ENCODE results near the gene TRIM46. TPM values are rescaled to one million over a fixed set of nuclear protein-coding genes. Genes with fewer than 3 reads are reported as not detected.

The TRIM46 gene
- polyA plus RNA-seq, 2 of the 4 experiments (the other 2 are of a cell fraction): 1.1 to 2.8 TPM

DNA sequence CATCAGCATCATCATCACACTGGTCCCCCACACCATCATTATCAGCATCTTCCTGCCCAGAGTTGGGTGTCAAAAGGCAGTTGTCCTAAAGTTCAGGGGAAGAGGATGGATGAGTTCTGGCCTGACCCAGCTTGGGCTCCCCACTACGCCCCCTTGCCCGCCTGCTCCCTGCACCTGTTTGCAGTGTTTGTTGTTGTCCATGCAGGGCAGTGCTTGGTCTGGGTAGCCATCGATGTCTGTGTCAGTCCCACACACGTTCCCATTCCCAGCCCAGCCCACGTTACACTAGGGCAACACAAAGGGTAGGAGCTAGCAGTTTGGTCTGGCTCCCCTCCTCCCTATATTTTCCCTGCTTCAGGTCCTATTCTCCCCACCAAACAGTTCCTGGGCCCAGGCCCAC lies 27.3 kb downstream of the TRIM46 start:
- DNase-seq (ENCODE audit: low read depth in 1 of 2, low spot score in 1 of 2): no peak
- no peak for FAIRE-seq
- ChIA-PET POLR2A (no interaction called here), CTCF (interaction anchor here (0.7 to 11.7 kb wide), 7 partner anchors 18 to 391 kb away, joined by 3 to 102 read pairs (median 4); no protein-coding TSS in a partner anchor)
- Histone ChIP-seq H3K4me2 (no peak overlapping the region), H3K9me3 (no peaks in the 10 kb centered on the region), H3K27ac (no peak overlapping the region), H3K4me3 (no peak overlapping the region), H3K4me1 (peaks cover 4% of the 10 kb centered on the region; the same call in 2 of the 3 replicates)
- ATAC-seq: no peak
- WGBS (ENCODE audit: missing lambda C conversion rate): 87% methylated on average over 5 of the region's 5 CpGs
- TF ChIP-seq RCOR1 (IDR thresholded peaks at IDR 0.05; ENCODE audit: low read depth, low read length): no peak
- no peak for TF ChIP-seq RNF2 (IDR thresholded peaks at IDR 0.05; ENCODE audit: borderline replicate concordance, low read depth)
- no peak for TF ChIP-seq ZSCAN20 (CRISPR knock-in tag; IDR thresholded peaks at IDR 0.05)
- TF ChIP-seq GATA3 (IDR thresholded peaks at IDR 0.05; ENCODE audit: borderline replicate concordance): no peak
- TF ChIP-seq, protein P1, sequence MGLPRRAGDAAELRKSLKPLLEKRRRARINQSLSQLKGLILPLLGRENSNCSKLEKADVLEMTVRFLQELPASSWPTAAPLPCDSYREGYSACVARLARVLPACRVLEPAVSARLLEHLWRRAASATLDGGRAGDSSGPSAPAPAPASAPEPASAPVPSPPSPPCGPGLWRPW (IDR thresholded peaks at IDR 0.05): no peak
- no peak for TF ChIP-seq EHMT2 (IDR thresholded peaks at IDR 0.05; ENCODE audit: low read depth)
- no peak for TF ChIP-seq POLR2AphosphoS2 (conservative IDR thresholded peaks at IDR 0.05; ENCODE audit: low read length)
- no peak for TF ChIP-seq EHF (CRISPR knock-in tag; IDR thresholded peaks at IDR 0.05)
- TF ChIP-seq HEYL (CRISPR knock-in tag; IDR thresholded peaks at IDR 0.05): no peak

DNA sequence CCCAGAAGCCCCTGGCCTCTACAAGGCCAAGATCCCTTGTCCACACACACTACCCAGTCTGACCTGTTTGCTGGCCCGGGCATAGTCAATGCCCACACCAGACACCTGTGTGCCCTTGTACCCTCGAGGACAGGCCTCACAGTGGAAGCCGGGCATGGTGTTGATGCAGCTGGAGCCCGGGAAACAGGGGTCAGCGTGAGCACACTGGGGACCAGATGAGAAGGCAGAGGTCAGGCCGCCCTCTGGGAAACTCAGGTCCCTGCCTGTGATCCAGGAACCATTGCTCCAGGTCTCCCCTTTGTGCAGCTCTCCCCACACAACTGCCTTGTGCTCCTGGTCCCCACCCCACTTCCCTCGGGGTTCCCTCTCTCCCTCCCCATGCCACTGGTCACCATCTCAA lies 28.5 kb downstream of the TRIM46 start:
- DNase-seq (ENCODE audit: low read depth in 1 of 2, low spot score in 1 of 2) (no peak), ATAC-seq (no peak), FAIRE-seq (no peak)
- WGBS (ENCODE audit: missing lambda C conversion rate): 82% methylated on average over 7 of the region's 7 CpGs
- ChIA-PET CTCF (interaction anchor here (1.4 to 11.7 kb wide), 6 partner anchors 8 to 48 kb away, joined by 4 to 102 read pairs (median 8); partner anchors contain the start of gene KRTCAP2), POLR2A (no interaction called here)
- Histone ChIP-seq H3K4me3 (no peak overlapping the region), H3K4me2 (no peak overlapping the region), H3K27ac (no peak overlapping the region), H3K4me1 (peaks cover 3% of the 10 kb centered on the region), H3K9me3 (no peaks in the 10 kb centered on the region)
- no peak for TF ChIP-seq CHD2 (IDR thresholded peaks at IDR 0.05; ENCODE audit: low read length, partially characterized antibody)
- TF ChIP-seq ZNF302 (CRISPR knock-in tag; IDR thresholded peaks at IDR 0.05): no peak
- TF ChIP-seq, protein P2, sequence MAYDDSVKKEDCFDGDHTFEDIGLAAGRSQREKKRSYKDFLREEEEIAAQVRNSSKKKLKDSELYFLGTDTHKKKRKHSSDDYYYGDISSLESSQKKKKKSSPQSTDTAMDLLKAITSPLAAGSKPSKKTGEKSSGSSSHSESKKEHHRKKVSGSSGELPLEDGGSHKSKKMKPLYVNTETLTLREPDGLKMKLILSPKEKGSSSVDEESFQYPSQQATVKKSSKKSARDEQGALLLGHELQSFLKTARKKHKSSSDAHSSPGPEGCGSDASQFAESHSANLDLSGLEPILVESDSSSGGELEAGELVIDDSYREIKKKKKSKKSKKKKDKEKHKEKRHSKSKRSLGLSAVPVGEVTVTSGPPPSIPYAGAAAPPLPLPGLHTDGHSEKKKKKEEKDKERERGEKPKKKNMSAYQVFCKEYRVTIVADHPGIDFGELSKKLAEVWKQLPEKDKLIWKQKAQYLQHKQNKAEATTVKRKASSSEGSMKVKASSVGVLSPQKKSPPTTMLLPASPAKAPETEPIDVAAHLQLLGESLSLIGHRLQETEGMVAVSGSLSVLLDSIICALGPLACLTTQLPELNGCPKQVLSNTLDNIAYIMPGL (CRISPR knock-in tag; IDR thresholded peaks at IDR 0.05; ENCODE audit: borderline replicate concordance): no peak
- no peak for TF ChIP-seq MAZ (IDR thresholded peaks at IDR 0.05; ENCODE audit: borderline replicate concordance, low read depth, low read length)
- TF ChIP-seq HDAC2 (IDR thresholded peaks at IDR 0.05): no peak
- TF ChIP-seq NFE2L2 (conservative IDR thresholded peaks at IDR 0.05; ENCODE audit: low read length): no peak
- TF ChIP-seq TP53 (CRISPR knock-in tag; IDR thresholded peaks at IDR 0.05): no peak
- TF ChIP-seq JUNB (IDR thresholded peaks at IDR 0.05): no peak
- no peak for TF ChIP-seq NR3C1 (IDR thresholded peaks at IDR 0.05)
- TF ChIP-seq, protein P3, sequence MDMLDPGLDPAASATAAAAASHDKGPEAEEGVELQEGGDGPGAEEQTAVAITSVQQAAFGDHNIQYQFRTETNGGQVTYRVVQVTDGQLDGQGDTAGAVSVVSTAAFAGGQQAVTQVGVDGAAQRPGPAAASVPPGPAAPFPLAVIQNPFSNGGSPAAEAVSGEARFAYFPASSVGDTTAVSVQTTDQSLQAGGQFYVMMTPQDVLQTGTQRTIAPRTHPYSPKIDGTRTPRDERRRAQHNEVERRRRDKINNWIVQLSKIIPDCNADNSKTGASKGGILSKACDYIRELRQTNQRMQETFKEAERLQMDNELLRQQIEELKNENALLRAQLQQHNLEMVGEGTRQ (IDR thresholded peaks at IDR 0.05): no peak
- TF ChIP-seq KDM5A (IDR thresholded peaks at IDR 0.05): no peak
- TF ChIP-seq, protein P4, sequence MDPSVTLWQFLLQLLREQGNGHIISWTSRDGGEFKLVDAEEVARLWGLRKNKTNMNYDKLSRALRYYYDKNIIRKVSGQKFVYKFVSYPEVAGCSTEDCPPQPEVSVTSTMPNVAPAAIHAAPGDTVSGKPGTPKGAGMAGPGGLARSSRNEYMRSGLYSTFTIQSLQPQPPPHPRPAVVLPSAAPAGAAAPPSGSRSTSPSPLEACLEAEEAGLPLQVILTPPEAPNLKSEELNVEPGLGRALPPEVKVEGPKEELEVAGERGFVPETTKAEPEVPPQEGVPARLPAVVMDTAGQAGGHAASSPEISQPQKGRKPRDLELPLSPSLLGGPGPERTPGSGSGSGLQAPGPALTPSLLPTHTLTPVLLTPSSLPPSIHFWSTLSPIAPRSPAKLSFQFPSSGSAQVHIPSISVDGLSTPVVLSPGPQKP (IDR thresholded peaks at IDR 0.05; ENCODE audit: low read depth, low read length): no peak
- TF ChIP-seq ZC3H11A (IDR thresholded peaks at IDR 0.05): no peak
